ENCODE results near the gene CADM1.

The CADM1 gene

GRCh38 chr11:115269191-115269950 lies 234.8 kb downstream of the CADM1 start:
- no peak for DNase-seq

GRCh38 chr11:115267871-115268270 lies 236.3 kb downstream of the CADM1 start:
- no peak for DNase-seq

GRCh38 chr11:115267238-115267781 lies 236.9 kb downstream of the CADM1 start:
- DNase-seq: no peak

GRCh38 chr11:115266066-115266639 lies 238.1 kb downstream of the CADM1 start:
- no peak for DNase-seq

GRCh38 chr11:115263799-115264656 lies 240.2 kb downstream of the CADM1 start:
- no peak for DNase-seq

- no peak for DNase-seq
These were observed 246.0 kb downstream of the CADM1 start for GRCh38 chr11:115258216-115258615.

- DNase-seq: no peak
These were observed 246.5 kb downstream of the CADM1 start for GRCh38 chr11:115257678-115258077.

GRCh38 chr11:115257270-115257669 lies 246.9 kb downstream of the CADM1 start:
- DNase-seq: no peak

- DNase-seq: no peak
These were observed 247.6 kb downstream of the CADM1 start for GRCh38 chr11:115256397-115257197.

GRCh38 chr11:115255006-115255762 lies 249.0 kb downstream of the CADM1 start:
- no peak for DNase-seq

- no peak for DNase-seq
These were observed 253.1 kb downstream of the CADM1 start for GRCh38 chr11:115251126-115251525.

GRCh38 chr11:115249061-115249578 lies 255.1 kb downstream of the CADM1 start:
- DNase-seq: no peak

- no peak for DNase-seq
These were observed 256.3 kb downstream of the CADM1 start for GRCh38 chr11:115247953-115248352.

GRCh38 chr11:115247361-115247760 lies 256.9 kb downstream of the CADM1 start:
- DNase-seq: no peak

GRCh38 chr11:115244758-115245157 lies 259.5 kb downstream of the CADM1 start:
- no peak for DNase-seq

GRCh38 chr11:115244296-115244695 lies 259.9 kb downstream of the CADM1 start:
- DNase-seq: no peak

GRCh38 chr11:115242982-115243381 lies 261.2 kb downstream of the CADM1 start:
- DNase-seq: no peak

GRCh38 chr11:115241899-115242298 lies 262.3 kb downstream of the CADM1 start:
- no peak for DNase-seq

- DNase-seq: no peak
These were observed 265.4 kb downstream of the CADM1 start for GRCh38 chr11:115238791-115239190.

- DNase-seq: no peak
These were observed 266.1 kb downstream of the CADM1 start for GRCh38 chr11:115238086-115238485.

- DNase-seq: no peak
These were observed 266.6 kb downstream of the CADM1 start for GRCh38 chr11:115237578-115237977.

GRCh38 chr11:115234794-115235193 lies 269.4 kb downstream of the CADM1 start:
- DNase-seq: no peak
